ACHN (cell line): Measurements from ENCODE around the gene LDLRAD4.
A peak's percentile ranks its signal among the peaks of the same experiment; 100 is the strongest.
"Not testable (repeated sequence)": the region's sequence is repeated elsewhere in the genome, so short reads cannot be mapped to it uniquely, and the experiment has no call there.

Experiments used
- DNase-seq: peaks from one replicate; pipeline ENCODE4 v3.0.0-alpha.2; 2015
- in situ Hi-C: cut with HindIII; loops from 2 replicates; pipeline ENCODE4 v1.10.0; 2017; ENCODE audit warnings: low sequenced_read_pairs, low pct_ligation_motif_present, low pct_unique_long_range_greater_than_20kb

Gene LDLRAD4

DNA sequence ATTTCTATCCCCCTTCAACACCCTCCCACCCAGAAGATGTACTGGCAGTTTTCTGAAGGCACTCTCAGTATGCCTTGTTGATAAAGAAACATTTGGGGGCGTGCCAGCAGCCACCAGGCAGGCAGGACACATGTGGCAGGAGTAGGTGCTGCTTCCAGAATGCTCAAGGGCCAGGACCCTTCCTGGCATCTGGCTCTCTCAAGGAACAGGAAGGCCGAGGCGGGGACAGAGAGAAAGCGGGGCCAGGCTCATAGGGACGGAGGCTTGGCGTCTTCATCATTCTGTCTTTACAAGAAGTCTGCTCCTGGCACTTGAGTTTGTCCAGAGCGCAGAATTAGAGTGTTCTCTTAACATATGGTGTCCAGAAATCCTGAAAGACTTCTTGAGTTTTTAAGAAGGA is 386.2 kb downstream of the LDLRAD4 start:
- in situ Hi-C loops = no loop called here
- no peak for DNase-seq

DNA sequence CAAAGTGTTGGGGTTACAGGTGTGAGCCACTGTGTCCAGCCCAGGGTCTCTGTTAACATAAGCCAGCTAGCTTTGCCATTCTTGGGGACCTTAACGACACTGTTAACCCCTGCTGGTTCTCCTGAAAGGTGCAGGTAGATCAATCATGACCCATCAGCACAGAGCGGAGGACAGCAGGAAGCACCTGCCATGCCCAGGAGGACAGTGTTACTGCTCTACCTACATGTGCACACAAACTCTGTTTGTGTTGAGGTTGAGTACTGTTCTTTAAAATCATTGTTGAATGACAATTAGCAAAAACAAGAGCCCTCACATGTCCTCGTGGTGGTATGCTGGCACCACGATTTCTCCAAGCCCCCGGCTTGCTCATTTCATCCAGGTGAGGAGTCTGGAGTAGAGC is 386.9 kb downstream of the LDLRAD4 start:
- in situ Hi-C loops = no loop called here
- DNase-seq = no peak

DNA sequence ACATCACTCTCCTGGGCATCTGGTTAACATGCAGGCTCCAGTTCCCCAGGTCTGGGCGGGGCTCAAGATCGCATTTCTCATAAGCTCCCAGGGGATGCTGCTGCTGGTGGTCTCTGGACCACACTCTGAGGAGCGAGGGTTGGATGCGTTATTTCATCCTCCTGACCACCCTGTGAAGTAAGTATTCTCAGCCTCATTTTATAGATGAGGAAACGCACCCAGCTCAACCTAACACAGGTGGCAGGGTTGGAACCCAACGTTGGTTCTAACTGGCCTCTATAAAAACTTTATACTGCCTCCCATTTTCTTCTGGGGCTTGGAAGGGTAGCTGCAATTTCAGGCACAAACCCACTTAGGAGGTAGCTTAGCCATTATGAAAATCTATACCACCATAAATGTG is 387.3 kb downstream of the LDLRAD4 start:
- in situ Hi-C loops = no loop called here

DNA sequence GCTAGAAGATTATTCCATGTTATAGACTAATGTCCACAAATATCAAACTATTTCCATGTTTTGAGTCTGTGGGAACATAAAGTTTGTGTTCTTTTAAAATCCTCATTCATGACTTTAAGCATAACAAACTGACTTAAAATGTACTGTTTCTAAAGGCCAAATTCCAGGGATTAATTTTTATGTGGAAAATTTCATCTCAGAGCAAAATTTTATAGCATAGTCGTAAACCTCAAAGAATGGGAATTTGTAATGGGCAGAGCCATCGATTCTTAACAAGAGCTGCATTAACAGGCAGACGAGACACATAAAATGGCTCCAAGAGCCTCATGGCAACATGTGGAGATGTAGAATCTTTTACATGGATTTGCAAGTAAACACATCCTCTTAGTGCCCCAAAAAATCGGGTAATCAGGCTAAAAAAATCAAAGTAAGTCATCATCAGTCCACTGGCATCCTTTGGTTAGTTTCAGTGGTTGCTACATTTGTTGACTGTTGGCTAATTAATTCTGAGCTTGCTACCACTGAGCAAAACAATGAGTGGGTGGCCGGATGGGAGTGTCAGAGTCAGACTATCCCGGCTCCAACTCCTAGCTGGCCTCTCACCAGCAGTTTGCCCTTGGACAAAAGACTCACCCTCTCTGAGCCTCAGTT is 388.2 kb downstream of the LDLRAD4 start:
- DNase-seq = no peak
- in situ Hi-C loops = no loop called here

More for the DNA sequence above, 387.3 kb downstream of the LDLRAD4 start:
- DNase-seq = no peak

DNA sequence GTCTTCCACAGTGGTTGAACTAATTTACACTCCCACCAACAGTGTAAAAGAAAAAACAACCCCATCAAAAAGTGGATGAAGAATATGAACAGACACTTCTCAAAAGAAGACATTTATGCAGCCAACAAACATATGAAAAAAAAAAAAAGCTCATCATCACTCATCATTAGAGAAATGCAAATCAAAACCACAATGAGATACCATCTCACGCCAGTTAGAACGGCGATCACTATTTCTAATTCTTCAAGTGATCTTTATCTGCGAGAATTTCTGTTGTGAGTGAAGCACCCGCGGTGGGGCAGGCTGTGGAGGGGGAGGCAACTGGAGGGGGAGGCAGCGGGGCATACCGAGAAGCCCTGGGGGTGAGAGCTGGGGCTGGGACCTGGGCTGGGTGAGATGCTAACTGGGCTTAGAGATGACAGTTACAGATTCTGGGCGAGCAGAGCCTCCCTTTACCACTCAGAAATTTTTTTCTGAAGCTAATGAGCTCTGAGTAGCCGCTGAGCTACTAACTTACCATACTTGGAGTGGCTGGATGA is 389.5 kb downstream of the LDLRAD4 start:
- in situ Hi-C loops, DNase-seq: not testable (repeated sequence)

DNA sequence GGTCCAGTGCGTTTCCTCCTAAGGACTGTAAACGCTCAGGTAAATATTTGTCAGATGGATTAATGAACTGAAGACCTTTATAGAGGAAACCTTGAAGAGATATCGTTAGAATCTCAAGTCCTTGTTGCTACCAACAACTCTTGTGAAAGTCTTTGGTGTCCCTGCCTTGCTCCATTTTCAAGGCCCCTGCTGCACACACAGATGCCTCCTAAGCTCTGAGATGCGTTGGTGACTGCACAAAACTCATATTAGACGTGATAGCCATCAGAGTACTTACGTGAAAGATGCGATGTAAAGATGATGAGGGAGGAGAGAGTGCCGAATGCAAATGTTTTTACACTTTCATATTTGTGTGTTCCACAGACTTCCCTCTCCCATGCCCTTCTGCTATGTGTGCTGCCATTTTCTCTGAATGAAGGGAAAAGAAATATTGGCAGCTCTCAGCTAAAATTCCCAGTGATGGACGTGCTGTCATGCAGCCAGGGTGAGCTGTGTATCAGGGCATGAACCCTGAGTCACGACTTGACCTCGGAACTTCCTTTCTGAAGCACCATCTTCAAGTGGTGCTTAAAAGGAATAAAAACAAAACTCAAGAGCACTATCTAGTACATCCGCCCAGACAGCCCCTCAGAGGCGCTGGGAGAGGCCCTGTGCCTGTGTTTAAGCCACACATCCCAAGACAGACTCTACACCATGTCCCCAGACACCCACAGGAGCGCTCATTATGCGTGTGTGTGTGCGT is 390.4 kb downstream of the LDLRAD4 start:
- in situ Hi-C loops = no loop called here
- DNase-seq = no peak

DNA sequence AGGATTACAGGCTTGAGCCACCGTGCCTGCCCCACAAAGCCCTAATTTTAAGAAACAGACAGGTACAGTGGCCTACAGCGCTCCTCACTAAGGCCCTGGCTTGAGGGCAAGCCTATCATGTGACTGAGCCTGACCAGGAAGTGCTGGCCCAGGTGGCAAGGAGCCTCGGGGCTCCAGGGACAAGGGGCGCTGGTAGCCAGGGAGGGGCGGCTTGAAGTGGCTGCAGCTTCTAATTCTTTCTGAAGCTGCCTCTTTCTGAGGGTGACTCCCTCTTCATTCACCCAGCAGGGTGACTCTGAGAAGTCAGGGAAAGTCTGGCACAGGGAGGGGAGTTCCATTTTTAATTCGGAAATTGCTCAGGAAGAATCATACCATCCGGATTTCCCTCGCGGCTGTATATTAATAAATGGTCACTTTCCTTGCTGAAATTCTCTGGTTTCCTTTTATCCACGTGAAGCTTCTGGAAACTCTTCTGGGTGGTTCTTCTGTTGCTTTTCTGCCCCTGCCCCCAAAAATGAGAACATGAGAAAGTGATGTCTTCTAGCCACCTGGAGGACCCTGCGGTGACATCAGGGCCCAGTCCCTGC is 392.1 kb downstream of the LDLRAD4 start:
- in situ Hi-C loops = no loop called here
- no peak for DNase-seq

DNA sequence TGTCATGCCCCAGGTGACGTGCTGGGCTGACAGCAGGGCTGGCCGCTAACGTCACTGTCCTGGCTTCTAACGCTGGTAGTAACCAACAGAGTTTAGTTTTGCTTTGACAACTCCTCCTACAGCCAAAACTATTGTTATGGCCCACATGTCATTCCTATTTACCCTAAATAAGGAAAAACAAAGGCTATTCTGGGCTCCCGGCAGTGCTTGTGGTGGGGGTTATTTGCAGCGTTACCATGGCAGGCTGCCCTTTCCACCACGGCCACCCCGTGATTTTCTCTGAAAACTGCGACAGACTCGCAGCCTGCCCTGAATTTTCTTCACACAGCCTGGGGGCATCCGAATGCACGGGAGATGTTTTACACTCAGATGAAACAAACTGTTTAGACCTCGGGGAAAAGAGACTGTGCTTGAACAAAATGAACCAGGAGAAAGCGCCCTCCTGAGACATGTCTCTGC is 392.6 kb downstream of the LDLRAD4 start:
- in situ Hi-C loops = no loop called here
- no peak for DNase-seq

DNA sequence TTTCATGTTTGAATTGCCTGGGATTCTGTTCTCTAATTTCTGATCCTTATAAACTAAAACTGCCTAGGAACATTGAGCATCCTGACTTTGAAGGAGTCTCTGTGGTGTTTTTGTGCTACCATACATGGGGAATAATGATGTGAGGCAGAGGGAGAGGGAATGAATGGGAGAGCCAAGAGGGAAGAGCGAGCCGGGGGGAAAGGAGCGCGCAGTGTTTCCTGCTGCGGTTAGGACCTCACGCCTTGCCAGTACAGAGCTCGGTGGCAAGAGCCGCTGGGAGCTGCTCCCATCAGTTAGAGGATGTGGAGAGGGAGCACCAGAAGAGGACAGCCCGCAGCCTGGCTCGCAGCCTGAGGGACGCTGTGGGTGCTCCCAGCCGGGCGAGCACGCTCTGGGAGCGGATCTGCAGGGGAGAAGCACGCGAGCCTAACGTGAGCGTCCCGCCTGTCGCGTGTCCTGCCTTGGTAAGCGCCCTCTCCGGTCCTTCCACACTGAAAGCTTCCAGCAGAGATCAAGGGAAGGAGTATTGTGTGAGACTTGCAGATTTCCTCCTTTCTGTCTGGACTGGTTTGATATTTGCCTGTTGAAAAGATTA is 393.1 kb downstream of the LDLRAD4 start:
- DNase-seq = peak; percentile 9
- in situ Hi-C loops = no loop called here

DNA sequence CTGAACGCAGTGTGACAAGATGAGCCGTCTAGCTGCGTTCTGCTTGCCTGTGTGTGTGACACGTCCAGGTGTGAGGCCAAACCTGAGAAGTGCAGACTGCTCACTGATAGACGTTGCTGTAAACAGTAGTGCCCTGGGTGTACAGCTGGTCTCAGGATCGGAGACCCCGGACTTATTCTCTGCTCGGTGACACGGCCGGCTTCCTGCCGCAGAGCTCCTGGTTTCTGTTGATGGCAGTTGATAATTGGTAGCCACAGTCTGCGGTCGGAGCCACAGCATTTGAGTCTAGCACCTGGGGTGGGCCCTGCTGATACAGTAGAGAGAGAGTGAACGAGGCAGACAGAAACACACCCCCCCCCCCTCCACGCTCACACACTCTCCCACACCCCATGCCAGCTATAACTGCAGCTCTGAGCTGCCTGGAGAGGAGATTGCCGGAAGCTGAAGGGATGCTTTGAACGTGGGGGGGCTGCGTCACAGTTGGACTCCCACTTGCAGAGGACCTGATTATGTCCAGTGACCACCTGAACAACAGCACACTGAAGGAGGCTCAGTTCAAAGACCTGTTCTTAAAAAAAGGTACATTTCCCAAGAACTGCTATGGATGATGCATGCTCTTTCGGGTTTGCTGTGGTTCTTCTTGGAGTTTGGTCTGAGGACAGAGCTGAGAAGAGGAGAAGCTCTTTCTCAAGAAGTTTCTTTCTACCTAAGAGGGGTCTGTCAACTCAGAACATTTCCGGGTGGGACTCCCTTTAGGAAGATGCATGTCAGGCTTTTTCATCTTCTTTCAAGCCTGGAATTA is 393.8 kb downstream of the LDLRAD4 start:
- in situ Hi-C loops = no loop called here
- DNase-seq = no peak

DNA sequence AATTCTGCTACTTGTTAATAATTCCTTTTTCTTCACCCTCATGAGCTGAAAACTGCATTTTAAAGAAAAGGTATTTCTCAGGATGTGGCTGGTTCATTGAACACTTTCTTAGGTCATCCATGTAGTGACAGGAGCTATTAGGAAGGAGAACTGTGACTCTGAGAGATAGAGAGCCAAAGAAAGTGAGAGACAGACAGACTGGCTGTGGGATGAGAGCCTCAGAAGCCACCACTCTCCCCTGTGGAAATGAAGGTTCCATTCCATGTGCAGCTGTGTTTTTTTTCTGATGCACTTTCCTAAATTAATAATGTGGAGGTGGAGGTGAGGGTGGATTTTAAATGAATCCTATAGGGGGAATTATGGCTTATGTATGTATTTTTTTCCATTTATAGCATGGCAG is 394.5 kb downstream of the LDLRAD4 start:
- DNase-seq = no peak
- in situ Hi-C loops = no loop called here

DNA sequence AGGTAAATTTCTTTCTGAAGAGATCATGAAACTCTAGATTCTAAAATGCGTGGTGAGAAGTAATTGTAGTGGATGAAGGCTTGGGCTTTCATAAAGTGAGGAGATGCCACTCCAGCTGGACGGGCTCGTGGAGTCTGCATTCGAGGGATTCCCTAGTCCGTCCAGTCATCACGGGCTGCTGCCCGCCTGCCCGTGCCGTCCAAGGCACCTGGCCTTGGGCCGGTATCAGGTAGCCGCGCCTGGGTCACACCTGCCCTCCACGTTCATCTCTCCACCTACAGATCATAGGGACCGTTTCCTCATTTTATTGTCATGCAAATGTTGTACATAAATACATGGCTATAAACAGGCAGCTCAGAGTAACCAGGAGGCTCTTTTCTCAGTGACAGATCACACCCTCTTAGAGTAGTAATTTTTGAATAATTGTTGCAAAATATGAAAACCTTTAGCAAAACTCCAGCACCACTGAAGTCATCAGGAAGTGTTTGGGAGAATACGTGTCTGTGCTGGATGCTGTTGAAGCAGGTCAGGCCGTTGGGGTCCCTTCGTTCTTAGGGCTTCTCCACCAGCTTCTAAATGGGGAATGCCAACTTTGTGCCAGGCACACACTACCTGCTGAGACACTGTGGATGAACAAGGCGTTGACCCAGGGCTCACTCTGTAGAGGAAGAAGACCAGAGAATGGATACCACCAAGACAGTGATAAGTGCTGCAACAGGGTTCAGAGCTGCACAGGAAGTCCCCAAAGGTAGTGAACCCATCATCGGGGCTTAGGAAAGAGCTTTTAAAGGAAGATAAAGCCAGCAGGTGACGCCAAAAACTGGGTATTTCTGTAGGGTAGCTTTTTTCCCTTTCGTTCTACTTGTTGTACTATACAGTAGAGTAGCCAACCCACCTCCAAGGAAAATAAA is 395.3 kb downstream of the LDLRAD4 start:
- in situ Hi-C loops = no loop called here
- DNase-seq = no peak

DNA sequence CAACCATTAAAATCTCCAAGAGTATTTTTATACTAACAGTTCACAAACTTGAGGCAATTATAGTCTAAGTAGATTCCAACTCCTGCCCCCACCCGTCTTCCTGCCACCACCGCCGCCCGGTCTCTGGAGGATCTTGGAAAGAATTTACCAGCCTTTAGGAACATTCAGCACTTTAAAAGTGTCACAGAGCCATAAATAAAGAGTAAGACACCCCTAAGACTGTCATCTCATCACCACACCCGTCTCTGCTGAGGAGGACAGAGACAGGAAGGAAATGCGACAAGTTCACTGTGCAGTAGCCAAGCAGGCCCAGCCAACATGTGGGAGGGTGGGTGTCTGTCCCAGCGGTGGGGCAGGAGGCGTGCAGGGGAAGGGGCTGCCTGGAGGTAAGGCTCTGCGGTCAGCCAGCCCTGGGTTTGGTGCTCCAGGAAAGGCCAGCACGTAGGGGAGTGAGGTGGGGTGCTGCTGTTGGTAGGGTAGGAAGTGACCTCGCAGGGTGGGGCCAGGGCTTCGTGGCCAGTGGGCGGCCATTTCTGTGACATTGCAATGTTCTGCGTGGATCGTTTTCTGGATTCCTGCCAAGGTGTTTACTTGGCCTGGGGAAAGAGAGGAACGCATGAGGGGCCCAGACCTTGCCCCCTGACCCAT is 396.2 kb downstream of the LDLRAD4 start:
- DNase-seq = no peak
- in situ Hi-C loops = no loop called here

DNA sequence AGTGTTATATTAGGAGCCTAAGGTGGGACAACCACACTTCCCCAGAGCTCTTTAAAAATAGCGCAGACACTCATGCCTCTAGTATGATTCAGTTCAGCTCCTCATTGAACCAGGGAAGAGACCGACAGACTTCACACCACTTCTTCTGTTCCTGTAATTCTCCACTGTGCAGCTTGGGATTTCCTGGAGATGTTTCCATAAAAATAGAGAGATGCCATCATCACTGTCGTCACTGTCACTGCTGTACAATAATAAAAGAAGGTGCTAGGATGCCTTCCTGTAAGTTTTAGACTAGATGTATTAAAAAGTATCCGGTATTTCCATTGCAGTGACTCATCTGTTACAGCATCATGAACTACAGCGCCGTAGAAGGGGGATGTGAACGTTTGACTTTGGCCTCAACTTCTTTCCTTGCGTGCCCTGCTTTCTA is 396.9 kb downstream of the LDLRAD4 start:
- in situ Hi-C loops = no loop called here
- DNase-seq = no peak

DNA sequence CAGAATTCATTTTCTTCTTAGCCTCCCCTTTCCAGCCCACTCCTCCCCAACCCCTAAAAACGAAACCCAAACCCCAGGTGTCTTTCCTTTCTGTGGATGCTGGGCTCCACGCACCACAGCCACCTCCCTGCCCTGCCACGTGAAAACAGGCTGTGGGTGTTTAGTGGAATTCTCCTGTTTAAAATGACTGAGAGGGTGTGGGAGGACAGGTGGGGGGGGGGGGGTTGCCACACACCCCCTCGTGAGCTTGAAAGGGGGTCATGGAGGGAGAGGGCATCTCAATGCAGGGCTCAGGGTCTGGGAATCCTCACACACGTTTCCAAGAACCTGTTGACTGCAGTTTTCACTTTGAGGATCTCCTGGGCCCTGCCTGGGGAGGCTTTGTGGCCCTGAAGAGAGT is 397.5 kb downstream of the LDLRAD4 start:
- in situ Hi-C loops = no loop called here
- DNase-seq = no peak

DNA sequence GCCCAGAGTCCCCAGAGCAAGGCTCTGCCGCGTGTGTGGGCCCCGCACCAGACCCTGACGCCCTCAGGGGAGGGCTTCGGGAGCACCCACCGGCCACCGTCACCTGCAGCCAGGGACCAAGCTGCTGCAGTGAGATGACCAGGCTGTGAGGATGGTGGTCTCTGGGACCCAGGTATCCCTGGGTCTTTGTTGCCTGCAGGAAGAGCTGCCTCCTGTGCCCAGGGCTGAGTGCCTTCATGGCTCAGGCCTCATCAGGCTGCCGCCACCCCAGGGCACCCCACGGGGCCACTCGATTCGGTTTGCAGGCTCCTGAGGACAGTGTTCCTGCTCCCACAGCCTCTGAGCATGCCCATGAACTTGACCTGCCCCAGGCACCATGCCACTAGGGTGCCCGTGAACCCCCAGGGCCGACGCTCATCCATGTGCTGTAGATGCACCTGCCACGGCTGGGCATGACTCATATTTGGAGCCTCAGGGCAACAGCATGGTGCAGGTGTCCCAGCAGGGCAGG is 398.0 kb downstream of the LDLRAD4 start:
- in situ Hi-C loops = no loop called here

More for the DNA sequence above, 398.0 kb downstream of the LDLRAD4 start:
- DNase-seq = no peak
